Measurements from ENCODE around the gene CEP128.

DNA sequence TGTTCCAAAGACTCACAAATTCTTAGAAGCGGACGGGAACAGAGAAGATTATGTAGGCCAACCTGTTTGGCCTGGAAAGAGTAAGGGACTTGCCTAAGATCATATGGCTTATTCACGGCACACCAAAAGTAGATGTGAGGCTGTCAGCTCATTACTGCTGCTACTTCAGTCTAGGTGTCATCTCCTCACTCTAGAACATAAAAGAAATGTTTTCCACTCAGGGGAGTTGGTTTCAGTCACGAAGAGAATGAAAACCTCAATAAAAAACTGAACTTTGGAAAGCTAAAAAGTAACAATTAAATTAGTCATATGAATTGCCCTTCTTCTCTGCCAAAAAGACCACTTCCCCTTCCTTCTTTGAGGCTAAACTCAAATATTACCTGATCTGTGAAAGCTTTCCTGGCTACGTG lies 658 bp upstream of the CEP128 start:
- TF ChIP-seq, protein P1, sequence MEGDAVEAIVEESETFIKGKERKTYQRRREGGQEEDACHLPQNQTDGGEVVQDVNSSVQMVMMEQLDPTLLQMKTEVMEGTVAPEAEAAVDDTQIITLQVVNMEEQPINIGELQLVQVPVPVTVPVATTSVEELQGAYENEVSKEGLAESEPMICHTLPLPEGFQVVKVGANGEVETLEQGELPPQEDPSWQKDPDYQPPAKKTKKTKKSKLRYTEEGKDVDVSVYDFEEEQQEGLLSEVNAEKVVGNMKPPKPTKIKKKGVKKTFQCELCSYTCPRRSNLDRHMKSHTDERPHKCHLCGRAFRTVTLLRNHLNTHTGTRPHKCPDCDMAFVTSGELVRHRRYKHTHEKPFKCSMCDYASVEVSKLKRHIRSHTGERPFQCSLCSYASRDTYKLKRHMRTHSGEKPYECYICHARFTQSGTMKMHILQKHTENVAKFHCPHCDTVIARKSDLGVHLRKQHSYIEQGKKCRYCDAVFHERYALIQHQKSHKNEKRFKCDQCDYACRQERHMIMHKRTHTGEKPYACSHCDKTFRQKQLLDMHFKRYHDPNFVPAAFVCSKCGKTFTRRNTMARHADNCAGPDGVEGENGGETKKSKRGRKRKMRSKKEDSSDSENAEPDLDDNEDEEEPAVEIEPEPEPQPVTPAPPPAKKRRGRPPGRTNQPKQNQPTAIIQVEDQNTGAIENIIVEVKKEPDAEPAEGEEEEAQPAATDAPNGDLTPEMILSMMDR (conservative IDR thresholded peaks at IDR 0.05; ENCODE audit: low read depth in 2 of 2): no peak
- TF ChIP-seq EZH2 (IDR thresholded peaks at IDR 0.05; ENCODE audit: low read depth, unreplicated experiment): no peak
- TF ChIP-seq, protein P2, sequence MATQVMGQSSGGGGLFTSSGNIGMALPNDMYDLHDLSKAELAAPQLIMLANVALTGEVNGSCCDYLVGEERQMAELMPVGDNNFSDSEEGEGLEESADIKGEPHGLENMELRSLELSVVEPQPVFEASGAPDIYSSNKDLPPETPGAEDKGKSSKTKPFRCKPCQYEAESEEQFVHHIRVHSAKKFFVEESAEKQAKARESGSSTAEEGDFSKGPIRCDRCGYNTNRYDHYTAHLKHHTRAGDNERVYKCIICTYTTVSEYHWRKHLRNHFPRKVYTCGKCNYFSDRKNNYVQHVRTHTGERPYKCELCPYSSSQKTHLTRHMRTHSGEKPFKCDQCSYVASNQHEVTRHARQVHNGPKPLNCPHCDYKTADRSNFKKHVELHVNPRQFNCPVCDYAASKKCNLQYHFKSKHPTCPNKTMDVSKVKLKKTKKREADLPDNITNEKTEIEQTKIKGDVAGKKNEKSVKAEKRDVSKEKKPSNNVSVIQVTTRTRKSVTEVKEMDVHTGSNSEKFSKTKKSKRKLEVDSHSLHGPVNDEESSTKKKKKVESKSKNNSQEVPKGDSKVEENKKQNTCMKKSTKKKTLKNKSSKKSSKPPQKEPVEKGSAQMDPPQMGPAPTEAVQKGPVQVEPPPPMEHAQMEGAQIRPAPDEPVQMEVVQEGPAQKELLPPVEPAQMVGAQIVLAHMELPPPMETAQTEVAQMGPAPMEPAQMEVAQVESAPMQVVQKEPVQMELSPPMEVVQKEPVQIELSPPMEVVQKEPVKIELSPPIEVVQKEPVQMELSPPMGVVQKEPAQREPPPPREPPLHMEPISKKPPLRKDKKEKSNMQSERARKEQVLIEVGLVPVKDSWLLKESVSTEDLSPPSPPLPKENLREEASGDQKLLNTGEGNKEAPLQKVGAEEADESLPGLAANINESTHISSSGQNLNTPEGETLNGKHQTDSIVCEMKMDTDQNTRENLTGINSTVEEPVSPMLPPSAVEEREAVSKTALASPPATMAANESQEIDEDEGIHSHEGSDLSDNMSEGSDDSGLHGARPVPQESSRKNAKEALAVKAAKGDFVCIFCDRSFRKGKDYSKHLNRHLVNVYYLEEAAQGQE (IDR thresholded peaks at IDR 0.05; ENCODE audit: unreplicated experiment): no peak
- TF ChIP-seq JUNB (IDR thresholded peaks at IDR 0.05; ENCODE audit: unreplicated experiment): no peak
- TF ChIP-seq ZNF114 (CRISPR knock-in tag; IDR thresholded peaks at IDR 0.05): no peak
- no peak for TF ChIP-seq EZH2phosphoT487 (IDR thresholded peaks at IDR 0.05; ENCODE audit: unreplicated experiment)
- TF ChIP-seq STAT1 (IDR thresholded peaks at IDR 0.05; ENCODE audit: unreplicated experiment): no peak
- TF ChIP-seq, protein P3, sequence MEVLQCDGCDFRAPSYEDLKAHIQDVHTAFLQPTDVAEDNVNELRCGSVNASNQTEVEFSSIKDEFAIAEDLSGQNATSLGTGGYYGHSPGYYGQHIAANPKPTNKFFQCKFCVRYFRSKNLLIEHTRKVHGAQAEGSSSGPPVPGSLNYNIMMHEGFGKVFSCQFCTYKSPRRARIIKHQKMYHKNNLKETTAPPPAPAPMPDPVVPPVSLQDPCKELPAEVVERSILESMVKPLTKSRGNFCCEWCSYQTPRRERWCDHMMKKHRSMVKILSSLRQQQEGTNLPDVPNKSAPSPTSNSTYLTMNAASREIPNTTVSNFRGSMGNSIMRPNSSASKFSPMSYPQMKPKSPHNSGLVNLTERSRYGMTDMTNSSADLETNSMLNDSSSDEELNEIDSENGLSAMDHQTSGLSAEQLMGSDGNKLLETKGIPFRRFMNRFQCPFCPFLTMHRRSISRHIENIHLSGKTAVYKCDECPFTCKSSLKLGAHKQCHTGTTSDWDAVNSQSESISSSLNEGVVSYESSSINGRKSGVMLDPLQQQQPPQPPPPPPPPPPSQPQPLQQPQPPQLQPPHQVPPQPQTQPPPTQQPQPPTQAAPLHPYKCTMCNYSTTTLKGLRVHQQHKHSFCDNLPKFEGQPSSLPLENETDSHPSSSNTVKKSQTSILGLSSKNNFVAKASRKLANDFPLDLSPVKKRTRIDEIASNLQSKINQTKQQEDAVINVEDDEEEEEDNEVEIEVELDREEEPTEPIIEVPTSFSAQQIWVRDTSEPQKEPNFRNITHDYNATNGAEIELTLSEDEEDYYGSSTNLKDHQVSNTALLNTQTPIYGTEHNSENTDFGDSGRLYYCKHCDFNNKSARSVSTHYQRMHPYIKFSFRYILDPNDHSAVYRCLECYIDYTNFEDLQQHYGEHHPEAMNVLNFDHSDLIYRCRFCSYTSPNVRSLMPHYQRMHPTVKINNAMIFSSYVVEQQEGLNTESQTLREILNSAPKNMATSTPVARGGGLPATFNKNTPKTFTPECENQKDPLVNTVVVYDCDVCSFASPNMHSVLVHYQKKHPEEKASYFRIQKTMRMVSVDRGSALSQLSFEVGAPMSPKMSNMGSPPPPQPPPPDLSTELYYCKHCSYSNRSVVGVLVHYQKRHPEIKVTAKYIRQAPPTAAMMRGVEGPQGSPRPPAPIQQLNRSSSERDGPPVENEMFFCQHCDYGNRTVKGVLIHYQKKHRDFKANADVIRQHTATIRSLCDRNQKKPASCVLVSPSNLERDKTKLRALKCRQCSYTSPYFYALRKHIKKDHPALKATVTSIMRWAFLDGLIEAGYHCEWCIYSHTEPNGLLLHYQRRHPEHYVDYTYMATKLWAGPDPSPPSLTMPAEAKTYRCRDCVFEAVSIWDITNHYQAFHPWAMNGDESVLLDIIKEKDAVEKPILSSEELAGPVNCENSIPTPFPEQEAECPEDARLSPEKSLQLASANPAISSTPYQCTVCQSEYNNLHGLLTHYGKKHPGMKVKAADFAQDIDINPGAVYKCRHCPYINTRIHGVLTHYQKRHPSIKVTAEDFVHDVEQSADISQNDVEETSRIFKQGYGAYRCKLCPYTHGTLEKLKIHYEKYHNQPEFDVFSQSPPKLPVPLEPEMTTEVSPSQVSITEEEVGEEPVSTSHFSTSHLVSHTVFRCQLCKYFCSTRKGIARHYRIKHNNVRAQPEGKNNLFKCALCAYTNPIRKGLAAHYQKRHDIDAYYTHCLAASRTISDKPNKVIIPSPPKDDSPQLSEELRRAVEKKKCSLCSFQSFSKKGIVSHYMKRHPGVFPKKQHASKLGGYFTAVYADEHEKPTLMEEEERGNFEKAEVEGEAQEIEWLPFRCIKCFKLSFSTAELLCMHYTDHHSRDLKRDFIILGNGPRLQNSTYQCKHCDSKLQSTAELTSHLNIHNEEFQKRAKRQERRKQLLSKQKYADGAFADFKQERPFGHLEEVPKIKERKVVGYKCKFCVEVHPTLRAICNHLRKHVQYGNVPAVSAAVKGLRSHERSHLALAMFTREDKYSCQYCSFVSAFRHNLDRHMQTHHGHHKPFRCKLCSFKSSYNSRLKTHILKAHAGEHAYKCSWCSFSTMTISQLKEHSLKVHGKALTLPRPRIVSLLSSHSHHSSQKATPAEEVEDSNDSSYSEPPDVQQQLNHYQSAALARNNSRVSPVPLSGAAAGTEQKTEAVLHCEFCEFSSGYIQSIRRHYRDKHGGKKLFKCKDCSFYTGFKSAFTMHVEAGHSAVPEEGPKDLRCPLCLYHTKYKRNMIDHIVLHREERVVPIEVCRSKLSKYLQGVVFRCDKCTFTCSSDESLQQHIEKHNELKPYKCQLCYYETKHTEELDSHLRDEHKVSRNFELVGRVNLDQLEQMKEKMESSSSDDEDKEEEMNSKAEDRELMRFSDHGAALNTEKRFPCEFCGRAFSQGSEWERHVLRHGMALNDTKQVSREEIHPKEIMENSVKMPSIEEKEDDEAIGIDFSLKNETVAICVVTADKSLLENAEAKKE (CRISPR knock-in tag; IDR thresholded peaks at IDR 0.05): no peak
- no peak for TF ChIP-seq POLR2AphosphoS5 (IDR thresholded peaks at IDR 0.05; ENCODE audit: low read depth)
